Cortex of kidney (tissue), 1 donor: ENCODE results near the gene PRPF18.

ENCODE experiments used
- DNase-seq: peaks from one replicate; lab custom pipeline; 2025; lab: John Stamatoyannopoulos, UW

The PRPF18 gene

DNA sequence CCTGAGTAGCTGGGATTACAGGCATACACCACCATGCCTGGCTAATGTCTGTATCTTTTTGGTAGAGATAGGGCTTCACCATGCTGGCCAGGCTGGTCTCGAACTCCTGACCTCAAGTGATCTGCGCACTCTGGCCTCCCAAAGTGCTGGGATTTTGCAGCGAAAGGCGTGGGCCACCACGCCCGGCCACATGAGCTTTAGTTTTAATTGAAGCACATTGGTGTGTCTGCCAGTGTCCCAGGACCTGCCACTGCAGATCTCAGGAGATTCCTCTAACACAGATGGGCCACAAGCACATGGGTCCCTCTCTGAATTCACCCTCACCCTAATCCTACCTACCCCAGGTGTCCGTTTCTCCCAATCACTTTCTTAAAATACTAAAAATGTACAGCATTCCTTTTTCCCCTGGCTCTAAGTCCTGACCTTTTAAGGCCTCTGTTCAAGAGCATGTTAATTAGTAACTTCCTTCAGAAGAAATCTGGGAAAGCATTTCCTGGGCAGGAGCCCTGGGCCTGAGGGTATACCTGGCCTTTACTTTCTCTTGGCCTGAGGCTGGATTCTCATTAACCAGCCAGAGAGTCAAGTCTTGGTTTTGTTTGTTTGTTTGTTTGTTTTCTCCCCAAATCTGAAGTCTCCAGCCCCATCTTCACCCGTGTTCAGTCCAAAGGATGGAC is 82.6 kb downstream of the PRPF18 start:
- no peak for DNase-seq

DNA sequence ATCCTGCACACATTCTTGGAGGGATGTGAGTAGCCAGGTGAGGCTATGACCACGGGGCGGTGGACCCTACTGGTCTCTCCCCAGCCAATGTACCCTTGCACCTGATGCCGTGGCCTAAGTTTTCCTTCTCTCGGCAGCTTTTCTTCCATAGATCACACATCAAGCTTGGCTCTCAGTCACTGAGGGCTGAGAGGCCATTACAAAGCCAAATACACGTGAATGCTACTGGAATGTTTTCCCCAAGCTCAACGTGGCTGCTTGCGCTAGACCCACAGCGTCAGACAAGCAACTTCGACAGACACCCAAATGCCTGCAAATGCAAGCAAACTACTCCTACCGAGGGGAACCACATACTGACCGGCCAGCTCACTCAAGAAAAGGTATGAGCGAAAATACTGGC is 83.1 kb downstream of the PRPF18 start:
- DNase-seq = no peak

DNA sequence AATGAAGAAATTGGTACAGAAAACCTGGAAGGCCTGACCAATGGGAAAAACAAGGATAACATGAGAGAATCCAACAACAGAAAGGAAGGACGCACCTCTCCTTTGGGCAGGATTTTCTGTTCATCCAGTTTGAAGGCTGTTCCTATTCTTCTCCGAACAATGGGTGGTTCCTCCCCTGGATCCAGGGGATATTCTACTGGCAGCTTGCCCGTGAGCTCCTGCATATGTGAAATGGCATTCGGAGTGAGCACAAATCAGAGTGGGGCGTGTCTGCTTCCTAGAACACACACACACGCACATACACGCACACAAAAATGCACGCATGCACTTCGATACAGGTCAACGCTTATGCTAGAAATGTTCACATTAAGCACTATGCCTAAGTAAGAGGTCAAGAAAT is 83.5 kb downstream of the PRPF18 start:
- DNase-seq = no peak

DNA sequence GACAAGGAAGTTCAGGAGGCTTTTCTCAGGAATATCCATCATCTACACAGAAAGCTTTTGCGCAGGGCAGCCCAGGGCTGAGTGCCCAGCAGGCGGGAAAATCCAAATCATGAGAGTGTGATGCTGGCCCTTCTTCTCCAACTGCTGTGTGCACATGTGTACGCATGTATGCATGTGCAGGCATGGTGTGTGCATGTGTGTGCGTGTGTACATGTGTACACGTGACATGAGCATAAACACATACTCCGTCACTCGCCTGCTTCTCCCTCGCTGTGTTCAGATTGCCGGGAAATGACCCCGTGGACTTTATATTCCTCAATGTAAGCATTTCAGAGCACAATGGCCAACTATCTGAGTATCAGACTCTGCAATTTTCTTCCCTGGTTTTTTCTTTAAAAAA is 85.1 kb downstream of the PRPF18 start:
- DNase-seq = no peak

DNA sequence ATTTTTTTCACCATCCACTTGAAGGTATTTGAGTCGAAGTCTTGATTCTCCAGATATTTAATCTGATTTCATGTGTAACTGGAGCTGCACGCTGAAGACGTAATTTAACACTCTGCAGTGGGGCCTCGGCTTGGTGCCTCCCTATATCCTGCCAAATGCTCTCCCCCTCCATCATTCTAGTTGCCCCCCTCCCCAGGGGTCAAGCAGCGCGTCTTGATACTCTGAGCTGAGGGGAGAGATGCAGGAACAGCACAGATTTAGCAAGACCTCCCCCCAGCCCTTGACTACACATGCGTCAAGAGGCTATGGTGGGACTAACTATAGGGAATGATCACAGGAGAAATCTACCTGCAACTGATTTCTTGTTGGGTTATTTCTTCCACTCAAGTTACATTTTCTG is 85.8 kb downstream of the PRPF18 start:
- no peak for DNase-seq

DNA sequence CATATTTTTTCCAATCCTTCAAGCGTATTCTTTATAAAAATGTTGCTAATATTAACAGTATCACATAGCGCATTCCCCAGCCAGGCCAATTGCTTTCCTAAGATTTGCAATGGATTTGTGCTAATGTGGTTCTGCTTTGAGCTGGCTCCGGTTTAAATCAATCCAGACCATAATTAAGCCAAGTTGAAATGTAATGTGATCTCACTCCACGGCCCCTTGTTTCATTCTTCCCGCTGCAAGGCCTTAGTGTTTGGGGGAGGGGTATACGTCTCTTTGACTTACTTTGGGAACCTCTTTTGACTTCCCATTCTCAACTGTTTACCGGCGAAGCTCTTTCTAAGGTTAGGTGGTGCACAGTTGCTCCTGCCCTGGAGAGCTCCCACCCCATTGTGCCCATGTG is 86.4 kb downstream of the PRPF18 start:
- DNase-seq = no peak

DNA sequence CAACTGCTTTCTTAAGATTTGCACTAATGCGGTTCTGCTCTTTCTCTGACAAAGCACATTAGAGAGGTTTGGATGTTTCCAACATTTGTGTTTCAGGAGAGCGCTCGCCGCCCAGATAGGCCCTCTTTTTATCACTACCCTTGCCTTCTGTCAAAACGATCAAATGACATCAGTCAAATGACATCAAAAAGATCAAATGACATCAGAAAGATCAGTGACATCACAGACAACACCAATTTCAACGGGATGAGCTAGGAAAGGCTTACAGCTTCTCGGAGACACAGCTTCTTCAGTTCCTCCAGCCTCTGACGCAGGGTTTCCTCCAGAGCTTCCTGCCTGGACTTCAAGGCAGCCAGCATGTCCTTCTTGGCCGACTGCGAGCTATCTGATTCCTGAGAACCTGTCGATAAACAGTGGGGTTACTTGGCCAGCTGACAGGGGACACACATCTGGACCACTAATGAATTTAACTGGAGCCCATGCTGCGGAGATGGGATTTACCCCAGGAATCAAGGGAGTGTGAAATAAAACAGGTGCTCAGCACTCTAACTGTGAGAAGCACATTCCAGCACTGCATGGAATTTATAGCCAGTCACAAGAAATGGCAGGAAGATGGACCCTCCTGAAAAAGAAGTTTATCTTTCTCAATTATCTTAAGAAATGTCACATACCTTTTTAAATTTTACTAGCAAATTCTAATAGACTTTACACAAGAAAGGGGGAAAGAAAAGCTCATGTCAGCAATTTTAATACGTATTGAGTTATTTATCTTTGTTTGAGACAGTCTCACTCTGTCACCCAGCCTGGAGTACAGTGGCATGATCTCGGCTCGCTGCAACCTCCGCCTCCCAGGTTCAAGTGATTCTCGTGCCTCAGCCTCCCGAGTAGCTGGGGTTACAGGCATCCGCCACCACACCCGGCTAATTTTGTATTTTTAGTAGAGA is 88.2 kb downstream of the PRPF18 start:
- DNase-seq = no peak

DNA sequence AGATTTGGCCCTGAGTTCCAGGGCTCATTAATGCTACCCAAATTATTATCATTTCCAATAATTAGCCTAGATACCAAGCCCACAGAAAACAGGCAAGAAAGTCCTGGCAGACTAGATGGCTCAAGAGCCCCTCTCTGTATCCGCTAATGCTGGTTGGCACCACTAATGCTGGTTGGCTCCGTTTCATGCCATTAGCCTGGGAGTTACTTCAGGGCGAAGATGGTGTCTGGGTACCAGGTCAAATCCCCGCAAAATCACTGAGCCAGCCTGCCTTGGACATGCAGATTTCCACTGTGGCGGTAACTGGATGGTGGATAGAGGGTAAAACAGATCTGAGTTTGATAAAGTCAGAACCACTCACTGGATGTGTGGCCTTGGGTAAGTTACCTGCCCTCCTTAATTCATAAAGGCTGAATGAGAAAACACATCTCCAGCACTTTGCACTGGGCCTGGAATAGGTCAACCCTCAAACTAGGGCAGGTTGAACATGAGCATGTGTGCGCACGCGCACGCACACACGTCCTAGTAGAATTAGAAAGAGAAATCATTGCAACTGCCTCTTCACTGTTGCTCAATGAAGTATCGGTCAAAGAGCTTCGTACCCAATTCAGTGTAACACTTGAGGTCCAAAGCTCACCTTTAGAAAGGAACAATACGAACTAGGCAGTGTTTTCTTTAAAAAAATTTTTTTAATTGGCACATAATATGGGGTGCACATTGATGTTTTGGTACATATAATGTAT is 91.5 kb downstream of the PRPF18 start:
- DNase-seq = no peak
